ENCODE measurements around the gene USP50. TPM values are rescaled to one million over a fixed set of nuclear protein-coding genes. Genes with fewer than 3 reads are reported as not detected.

Gene USP50
- polyA plus RNA-seq, 2 of the 4 experiments (the other 2 are of a cell fraction): 0.14 TPM; not detected in 1

- DNase-seq (ENCODE audit: low read depth in 1 of 2, low spot score in 1 of 2) (no peak), ATAC-seq (no peak), FAIRE-seq (no peak)
- POLR2A ChIA-PET: no interaction called here
- WGBS (ENCODE audit: missing lambda C conversion rate): 95% methylated on average over 2 of the region's 2 CpGs
- Histone ChIP-seq H3K4me3 (no peak overlapping the region), H3K27ac (no peak overlapping the region), H3K4me1 (no peaks in the 10 kb centered on the region), H3K9me3 (no peaks in the 10 kb centered on the region), H3K4me2 (no peak overlapping the region)
- TF ChIP-seq POLR2A (IDR thresholded peaks at IDR 0.05; ENCODE audit: low read length) (no peak), ZSCAN20 (CRISPR knock-in tag; IDR thresholded peaks at IDR 0.05) (no peak), RARB (CRISPR knock-in tag; IDR thresholded peaks at IDR 0.05) (no peak), KDM1A (IDR thresholded peaks at IDR 0.05; ENCODE audit: low read depth) (no peak), REST (IDR thresholded peaks at IDR 0.05) (no peak), MAFK (IDR thresholded peaks at IDR 0.05; ENCODE audit: partially characterized antibody) (no peak)
- CTCF ChIA-PET: no interaction called here
Observed at GRCh38 chr15:50558012-50558411, 11.5 kb upstream of the USP50 start.

GRCh38 chr15:50556642-50557371 is 10.3 kb upstream of the USP50 start:
- Histone ChIP-seq H3K4me2 (no peak overlapping the region), H3K4me3 (no peak overlapping the region), H3K9me3 (no peaks in the 10 kb centered on the region), H3K4me1 (no peaks in the 10 kb centered on the region), H3K27ac (no peak overlapping the region)
- DNase-seq (ENCODE audit: low read depth in 1 of 2, low spot score in 1 of 2) (no peak), FAIRE-seq (no peak), ATAC-seq (no peak)
- TF ChIP-seq RAD21 (conservative IDR thresholded peaks at IDR 0.05 in 1 of 2, IDR thresholded peaks at IDR 0.05 in 1 of 2) (no peak), ZFP36 (IDR thresholded peaks at IDR 0.05; ENCODE audit: borderline replicate concordance, partially characterized antibody) (no peak), TFCP2L1 (CRISPR knock-in tag; IDR thresholded peaks at IDR 0.05) (no peak), CTCF (IDR thresholded peaks at IDR 0.05) (no peak), JUN (IDR thresholded peaks at IDR 0.05) (no peak), ELK1 (IDR thresholded peaks at IDR 0.05; ENCODE audit: low read depth, low read length) (no peak), RARB (CRISPR knock-in tag; IDR thresholded peaks at IDR 0.05) (no peak), HES2 (IDR thresholded peaks at IDR 0.05) (no peak), HOXB5 (CRISPR knock-in tag; IDR thresholded peaks at IDR 0.05) (no peak), MAZ (IDR thresholded peaks at IDR 0.05; ENCODE audit: borderline replicate concordance, low read depth, low read length) (no peak), EP300 (IDR thresholded peaks at IDR 0.05) (no peak), BCL3 (IDR thresholded peaks at IDR 0.05) (no peak), SREBF2 (IDR thresholded peaks at IDR 0.05) (no peak), FOXS1 (CRISPR knock-in tag; IDR thresholded peaks at IDR 0.05) (no peak), CHD2 (IDR thresholded peaks at IDR 0.05; ENCODE audit: low read length, partially characterized antibody) (no peak)
- ChIA-PET POLR2A (no interaction called here), CTCF (no interaction called here)
- WGBS (ENCODE audit: missing lambda C conversion rate): 96% methylated on average over 2 of the region's 2 CpGs
